Neural cell (in vitro differentiated cells): ENCODE data around the gene FAM98C.

ENCODE experiments used
- EP300 ChIP-seq: fragments of 450-650 bp; conservative IDR thresholded peaks from 2 replicates; pipeline ENCODE4 v1.6.1; 2014; ENCODE audit warnings: antibody characterized with exemption, mild to moderate bottlenecking, moderate library complexity; ENCODE audit not compliant: poor library complexity, severe bottlenecking
- POLR2AphosphoS5 ChIP-seq: IDR thresholded peaks from 2 replicates; pipeline ENCODE4 v1.6.1; 2012
- TAF1 ChIP-seq: IDR thresholded peaks from 2 replicates; pipeline ENCODE4 v1.6.1; 2012; ENCODE audit warnings: low read depth
- TF ChIP-seq, protein P1 (sequence below): fragments of 450-650 bp; IDR thresholded peaks from 2 replicates; pipeline ENCODE4 v1.5.1; 2014; ENCODE audit warnings: antibody characterized with exemption, mild to moderate bottlenecking, moderate library complexity; ENCODE audit not compliant: poor library complexity, severe bottlenecking

DNA sequence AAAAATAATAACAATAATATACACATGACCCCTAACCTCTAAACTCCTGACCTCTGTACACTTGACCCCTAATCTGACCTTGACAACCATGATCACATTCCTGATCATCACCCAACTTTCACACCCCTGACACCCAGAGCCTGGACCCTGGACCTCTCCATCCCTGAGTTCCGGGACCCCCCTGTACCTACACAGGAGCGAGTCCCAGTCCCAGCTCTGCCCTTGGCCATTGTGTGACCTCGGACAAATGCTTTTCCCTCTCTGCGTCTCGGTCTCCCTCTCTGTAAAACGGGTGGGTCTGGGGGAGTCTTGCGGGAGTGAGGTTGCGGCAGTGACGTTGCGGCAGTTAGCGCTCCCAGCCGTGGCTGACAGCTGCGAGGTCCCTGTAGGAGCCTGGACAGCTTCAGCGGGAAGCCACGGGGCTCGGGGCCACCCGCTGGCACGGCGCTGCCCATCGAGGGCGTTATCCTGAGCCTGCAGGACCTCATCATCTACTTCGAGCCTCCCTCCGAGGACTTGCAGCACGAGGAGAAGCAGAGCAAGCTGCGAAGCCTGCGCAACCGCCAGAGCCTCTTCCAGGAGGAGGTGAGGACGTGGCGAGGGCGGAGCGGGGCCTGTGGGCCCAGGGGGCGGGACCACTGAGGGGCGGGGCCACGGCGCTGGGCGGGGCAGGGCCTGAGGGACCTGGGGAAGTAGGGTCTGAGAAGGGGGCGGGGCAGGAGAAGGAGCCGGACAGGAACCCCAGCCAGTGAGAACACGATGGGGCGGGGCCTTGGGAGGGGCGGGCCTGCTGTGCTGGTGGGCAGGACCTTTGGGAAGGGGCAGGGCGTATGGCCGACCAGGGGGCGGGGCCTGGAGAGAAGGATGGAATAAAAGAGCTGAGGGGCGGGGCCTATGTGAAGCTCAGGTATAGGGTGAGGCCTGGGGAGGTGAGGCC is 49.8 kb downstream of the FAM98C start:
- TF ChIP-seq, protein P1, sequence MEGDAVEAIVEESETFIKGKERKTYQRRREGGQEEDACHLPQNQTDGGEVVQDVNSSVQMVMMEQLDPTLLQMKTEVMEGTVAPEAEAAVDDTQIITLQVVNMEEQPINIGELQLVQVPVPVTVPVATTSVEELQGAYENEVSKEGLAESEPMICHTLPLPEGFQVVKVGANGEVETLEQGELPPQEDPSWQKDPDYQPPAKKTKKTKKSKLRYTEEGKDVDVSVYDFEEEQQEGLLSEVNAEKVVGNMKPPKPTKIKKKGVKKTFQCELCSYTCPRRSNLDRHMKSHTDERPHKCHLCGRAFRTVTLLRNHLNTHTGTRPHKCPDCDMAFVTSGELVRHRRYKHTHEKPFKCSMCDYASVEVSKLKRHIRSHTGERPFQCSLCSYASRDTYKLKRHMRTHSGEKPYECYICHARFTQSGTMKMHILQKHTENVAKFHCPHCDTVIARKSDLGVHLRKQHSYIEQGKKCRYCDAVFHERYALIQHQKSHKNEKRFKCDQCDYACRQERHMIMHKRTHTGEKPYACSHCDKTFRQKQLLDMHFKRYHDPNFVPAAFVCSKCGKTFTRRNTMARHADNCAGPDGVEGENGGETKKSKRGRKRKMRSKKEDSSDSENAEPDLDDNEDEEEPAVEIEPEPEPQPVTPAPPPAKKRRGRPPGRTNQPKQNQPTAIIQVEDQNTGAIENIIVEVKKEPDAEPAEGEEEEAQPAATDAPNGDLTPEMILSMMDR, result no peak
- TF ChIP-seq POLR2AphosphoS5 (no peak), TAF1 (no peak), EP300 (no peak)
